ENCODE data around the gene GSC2.

- TF ChIP-seq SUZ12 (IDR thresholded peaks at IDR 0.05; ENCODE audit: extremely low read depth, insufficient read depth, insufficient read length) (no peak), YY1 (IDR thresholded peaks at IDR 0.05; ENCODE audit: insufficient read depth, insufficient read length) (no peak)
Measured at GRCh38 chr22:19139974-19140373, 10.1 kb downstream of the GSC2 start.

Measured in NT2/D1 (cell line).